B cell (primary cell): Measurements from ENCODE around the gene PTPRG. TPM values are rescaled to one million over a fixed set of nuclear protein-coding genes. Genes with fewer than 3 reads are reported as not detected.

Experiments used
- ATAC-seq: fragments of 200-7000 bp; cut with Tn5 transposase; one replicate; pipeline ENCODE4 v1.10.0; 2021; ENCODE audit warnings: low read depth, mild to moderate bottlenecking, moderate number of reproducible peaks, moderate library complexity
- CTCF ChIA-PET: fragments of 350-600 bp; sonication (Branson Sonifier 250); formaldehyde crosslinking; loops from one replicate; lab custom pipeline; 2021; ENCODE audit warnings: antibody characterized with exemption, inconsistent platforms; lab: Charles Lee
- POLR2A ChIA-PET: fragments of 350-600 bp; sonication (Branson Sonifier 250); formaldehyde crosslinking; loops from one replicate; lab custom pipeline; 2021; ENCODE audit warnings: antibody characterized with exemption; lab: Charles Lee
- DNase-seq: peaks from one replicate; pipeline ENCODE4 v3.0.0; 2013
- H2AFZ ChIP-seq: 2 replicates; pipeline ENCODE4 v1.6.1; 2012; ENCODE audit warnings: mild to moderate bottlenecking, low read depth, low read length; ENCODE audit not compliant: insufficient read depth, poor library complexity, severe bottlenecking
- H3K27ac ChIP-seq, 2 donors: 1 replicate in 1 of 2; 2 replicates in 1 of 2; pipeline ENCODE4 v1.5.1; 2012 to 2013; ENCODE audit warnings: low read length in 2 of 2, mild to moderate bottlenecking in 2 of 2, moderate library complexity in 1 of 2
- H3K27me3 ChIP-seq, 4 experiments: fragments of 200-600 bp in 1 of 4; sonication (generic) in 1 of 4; replicated peaks in 1 of 4; 1 replicate in 2 of 4; 2 replicates in 2 of 4; pipeline versions ENCODE4 v1.6.1 to v1.7.0; 2013 to 2016; ENCODE audit warnings: low read length in 3 of 4, mild to moderate bottlenecking in 2 of 4, mixed read lengths in 1 of 4, moderate library complexity in 1 of 4; ENCODE audit not compliant: insufficient read depth in 4 of 4, control insufficient read depth in 3 of 4; ENCODE audit errors: control extremely low read depth in 1 of 4
- H3K36me3 ChIP-seq, 2 experiments: replicated peaks in 1 of 2; 1 replicate in 1 of 2; 2 replicates in 1 of 2; pipeline versions ENCODE4 v1.6.1 to v1.7.1; 2013; ENCODE audit warnings: low read length in 1 of 2; ENCODE audit not compliant: insufficient read depth in 2 of 2, control insufficient read depth in 1 of 2; ENCODE audit errors: control extremely low read depth in 1 of 2, extremely low read depth in 1 of 2
- H3K4me1 ChIP-seq, 2 donors: fragments of 200-600 bp in 1 of 2; sonication (generic) in 1 of 2; 1 replicate in 1 of 2; 2 replicates in 1 of 2; pipeline versions ENCODE4 v1.5.1 to v1.6.1; 2013 to 2017; ENCODE audit warnings: low read length in 2 of 2; ENCODE audit not compliant: control insufficient read depth in 2 of 2, insufficient read depth in 2 of 2
- H3K4me2 ChIP-seq: replicated peaks from 2 replicates; pipeline ENCODE3; 2012; ENCODE audit warnings: mild to moderate bottlenecking, low read depth, low read length; ENCODE audit not compliant: poor library complexity, severe bottlenecking
- H3K4me3 ChIP-seq, 5 experiments: fragments of 200-600 bp in 1 of 5; sonication (generic) in 1 of 5; 1 replicate in 3 of 5; 2 replicates in 2 of 5; pipeline versions ENCODE4 v1.5.1 to v1.7.0; 2011 to 2016; ENCODE audit warnings: low read length in 4 of 5, mild to moderate bottlenecking in 4 of 5, low read depth in 2 of 5, control low read depth in 1 of 5, moderate library complexity in 1 of 5; ENCODE audit not compliant: insufficient read depth in 1 of 5; ENCODE audit errors: control extremely low read depth in 1 of 5, extremely low read depth in 1 of 5
- H3K79me2 ChIP-seq: fragments of 200-600 bp; sonication (generic); one replicate; pipeline ENCODE4 v1.6.0; 2016; ENCODE audit warnings: low read length; ENCODE audit not compliant: control insufficient read depth, insufficient read depth
- H3K9ac ChIP-seq: fragments of 200-600 bp; sonication (generic); 2 replicates; pipeline ENCODE4 v1.6.1; 2017; ENCODE audit warnings: mild to moderate bottlenecking, low read length, moderate library complexity
- H3K9me3 ChIP-seq, 3 donors: one replicate each; pipeline versions ENCODE4 v1.6.1 to v1.7.1; 2013; ENCODE audit warnings: low read length in 2 of 3; ENCODE audit not compliant: control insufficient read depth in 2 of 3, insufficient read depth in 1 of 3; ENCODE audit errors: control extremely low read depth in 1 of 3
- H4K20me1 ChIP-seq: 2 replicates; pipeline ENCODE4 v1.6.0; 2012; ENCODE audit warnings: mild to moderate bottlenecking, low read length; ENCODE audit not compliant: insufficient read depth, control insufficient read depth, poor library complexity, severe bottlenecking
- H3K27ac Mint-ChIP-seq: one replicate; pipeline ENCODE4 v1.8.0; 2021; ENCODE audit warnings: mixed read lengths
- H3K27me3 Mint-ChIP-seq: one replicate; pipeline ENCODE4 v1.8.0; 2021; ENCODE audit warnings: mixed read lengths
- H3K4me1 Mint-ChIP-seq: one replicate; pipeline ENCODE4 v1.8.0; 2021; ENCODE audit warnings: mixed read lengths
- H3K4me3 Mint-ChIP-seq: one replicate; pipeline ENCODE4 v1.8.0; 2021; ENCODE audit warnings: mixed read lengths
- H3K9me3 Mint-ChIP-seq: one replicate; pipeline ENCODE4 v1.8.0; 2022; ENCODE audit warnings: mixed read lengths; ENCODE audit not compliant: insufficient read depth
- EZH2 ChIP-seq: IDR thresholded peaks from 2 replicates; pipeline ENCODE4 v1.6.1; 2012; ENCODE audit warnings: borderline replicate concordance, low read depth, mild to moderate bottlenecking, moderate library complexity, low read length; ENCODE audit not compliant: insufficient read depth, poor library complexity, severe bottlenecking
- WGBS: methylation state at CpG from one replicate; pipeline ENCODE4 v1.1.5; 2013; ENCODE audit warnings: missing lambda C conversion rate; ENCODE audit not compliant: insufficient coverage; 5-methylcytosine and 5-hydroxymethylcytosine counted together
- intact Hi-C: fragments of 100-400 bp; cut with micrococcal nuclease; formaldehyde crosslinking; loops from one replicate; pipeline ENCODE4 v1.10.0; 2022
- polyA plus RNA-seq: library from polyadenylated mRNA; depleted of rRNA; stranded (reverse); fragments of >200 nt; gene quantifications from 2 replicates; pipeline ENCODE4 v1.2.3, GENCODE V29; 2012
- total RNA-seq, 2 donors: library from RNA; stranded (reverse); fragments of 120-200 nt in 1 of 2; gene quantifications; 1 replicate in 1 of 2; 2 replicates in 1 of 2; pipeline versions ENCODE4 v1.2.3 to v1.2.4, GENCODE V29; 2013 to 2022
- TF ChIP-seq, protein P1 (sequence below): fragments of 200-600 bp; IDR thresholded peaks from one replicate; pipeline ENCODE4 v1.8.0; 2022; ENCODE audit warnings: antibody characterized with exemption, mild to moderate bottlenecking

PTPRG gene
- total and polyA plus RNA-seq, 2 donors (not counting 1 experiment from before 2014, with no cell fraction given) = 0.12 to 1.3 TPM

DNA sequence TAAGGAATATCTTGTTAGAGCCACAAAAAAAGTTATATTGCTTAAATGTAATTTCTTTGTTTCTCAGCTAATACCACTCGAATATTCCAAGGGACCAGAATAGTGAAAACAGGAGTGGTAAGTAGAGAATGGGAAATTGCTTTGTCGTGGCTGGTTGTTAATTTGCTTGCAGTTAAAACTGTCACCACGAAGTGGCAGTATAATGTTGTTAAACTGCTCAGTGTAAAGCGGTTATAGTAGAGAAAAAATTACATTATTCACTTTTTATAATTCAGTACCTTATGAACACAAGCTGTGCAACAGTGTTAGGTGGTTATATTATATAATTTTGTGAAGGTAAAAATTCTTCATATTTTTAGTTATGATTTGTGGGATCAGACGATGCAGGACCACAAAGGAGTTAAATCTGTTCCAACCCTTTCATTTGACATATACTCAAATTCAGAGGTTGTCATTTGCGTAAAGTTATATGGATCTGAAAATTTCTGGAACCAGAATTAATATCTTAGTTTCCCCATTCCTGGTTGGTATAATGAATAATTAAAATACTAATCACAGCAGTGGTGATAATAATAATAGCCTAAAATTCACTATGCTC lies 640.2 kb downstream of the PTPRG start:
- Mint-ChIP-seq H3K4me3 (no peak overlapping the region), H3K27me3 (no peaks in the 10 kb centered on the region), H3K27ac (no peak overlapping the region), H3K9me3 (no peaks in the 10 kb centered on the region), H3K4me1 (no peaks in the 10 kb centered on the region)
- Histone ChIP-seq H3K36me3 (no peaks in the 10 kb centered on the region), H3K27me3 (peaks cover 0 to 4% (median 0%) of the 10 kb centered on the region in 4 experiments), H3K79me2 (no peaks in the 10 kb centered on the region), H4K20me1 (no peaks in the 10 kb centered on the region), H2AFZ (no peak overlapping the region), H3K27ac (no peak overlapping the region), H3K4me2 (no peak overlapping the region), H3K9me3 (no peaks in the 10 kb centered on the region), H3K4me1 (no peaks in the 10 kb centered on the region), H3K4me3 (no peak overlapping the region), H3K9ac (no peak overlapping the region)
- ChIA-PET CTCF (interaction anchor here (1.2 to 2.9 kb wide), 3 partner anchors 11 to 1617 kb away, joined by 4 to 11 read pairs (median 4); partner anchors contain the start of gene C3orf49), POLR2A (no interaction called here)
- intact Hi-C loops = no loop called here
- no peak for ATAC-seq
- no CpG with 5 or more reads among the region's 6 CpGs for WGBS
- TF ChIP-seq, protein P1, sequence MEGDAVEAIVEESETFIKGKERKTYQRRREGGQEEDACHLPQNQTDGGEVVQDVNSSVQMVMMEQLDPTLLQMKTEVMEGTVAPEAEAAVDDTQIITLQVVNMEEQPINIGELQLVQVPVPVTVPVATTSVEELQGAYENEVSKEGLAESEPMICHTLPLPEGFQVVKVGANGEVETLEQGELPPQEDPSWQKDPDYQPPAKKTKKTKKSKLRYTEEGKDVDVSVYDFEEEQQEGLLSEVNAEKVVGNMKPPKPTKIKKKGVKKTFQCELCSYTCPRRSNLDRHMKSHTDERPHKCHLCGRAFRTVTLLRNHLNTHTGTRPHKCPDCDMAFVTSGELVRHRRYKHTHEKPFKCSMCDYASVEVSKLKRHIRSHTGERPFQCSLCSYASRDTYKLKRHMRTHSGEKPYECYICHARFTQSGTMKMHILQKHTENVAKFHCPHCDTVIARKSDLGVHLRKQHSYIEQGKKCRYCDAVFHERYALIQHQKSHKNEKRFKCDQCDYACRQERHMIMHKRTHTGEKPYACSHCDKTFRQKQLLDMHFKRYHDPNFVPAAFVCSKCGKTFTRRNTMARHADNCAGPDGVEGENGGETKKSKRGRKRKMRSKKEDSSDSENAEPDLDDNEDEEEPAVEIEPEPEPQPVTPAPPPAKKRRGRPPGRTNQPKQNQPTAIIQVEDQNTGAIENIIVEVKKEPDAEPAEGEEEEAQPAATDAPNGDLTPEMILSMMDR = peak; percentile 44
- no peak for TF ChIP-seq EZH2
- no peak for DNase-seq

DNA sequence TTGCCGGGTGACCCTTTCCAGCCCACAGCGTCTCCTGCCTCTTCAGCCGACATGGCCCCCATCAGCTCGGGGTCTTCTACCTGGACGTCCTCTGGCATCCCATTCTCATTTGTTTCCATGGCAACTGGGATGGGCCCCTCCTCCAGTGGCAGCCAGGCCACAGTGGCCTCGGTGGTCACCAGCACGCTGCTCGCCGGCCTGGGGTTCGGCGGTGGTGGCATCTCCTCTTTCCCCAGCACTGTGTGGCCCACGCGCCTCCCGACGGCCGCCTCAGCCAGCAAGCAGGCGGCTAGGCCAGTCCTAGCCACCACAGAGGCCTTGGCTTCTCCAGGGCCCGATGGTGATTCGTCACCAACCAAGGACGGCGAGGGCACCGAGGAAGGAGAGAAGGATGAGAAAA lies 641.8 kb downstream of the PTPRG start:
- Histone ChIP-seq H3K79me2 (no peaks in the 10 kb centered on the region), H4K20me1 (no peaks in the 10 kb centered on the region), H3K4me1 (no peaks in the 10 kb centered on the region), H3K27me3 (peaks cover 0 to 4% (median 0%) of the 10 kb centered on the region in 4 experiments), H3K27ac (no peak overlapping the region), H3K4me3 (no peak overlapping the region), H3K9ac (no peak overlapping the region), H3K4me2 (no peak overlapping the region), H2AFZ (no peak overlapping the region), H3K36me3 (no peaks in the 10 kb centered on the region), H3K9me3 (no peaks in the 10 kb centered on the region)
- TF ChIP-seq, protein P1 = no peak
- no peak for TF ChIP-seq EZH2
- Mint-ChIP-seq H3K27ac (no peak overlapping the region), H3K27me3 (no peaks in the 10 kb centered on the region), H3K4me3 (no peak overlapping the region), H3K9me3 (no peaks in the 10 kb centered on the region), H3K4me1 (no peaks in the 10 kb centered on the region)
- no peak for DNase-seq
- POLR2A ChIA-PET = no interaction called here
- ATAC-seq = no peak
- CTCF ChIA-PET = interaction anchor here (2.9 kb wide), 1 partner anchor 1615 kb away, joined by 11 read pairs; the partner anchor contains the start of gene C3orf49
- intact Hi-C loops = no loop called here
- WGBS = 92% methylated on average over 22 of the region's 22 CpGs
